Subcutaneous adipose tissue (tissue), 4 donors: ENCODE results near the gene TMEM218. TPM values are rescaled to one million over a fixed set of nuclear protein-coding genes. Genes with fewer than 3 reads are reported as not detected.

ENCODE experiments used
- total RNA-seq, 4 donors: library from RNA; depleted of rRNA; stranded (reverse); fragments of >200 nt; gene quantifications; one replicate each; pipeline ENCODE4 v1.1.0, GENCODE V29; 2016
- TF ChIP-seq, protein P1 (sequence below): fragments of 450-650 bp; IDR thresholded peaks from one replicate; pipeline ENCODE4 v1.5.1; 2016; ENCODE audit warnings: low read depth, mild to moderate bottlenecking, control low read depth, antibody characterized with exemption, moderate library complexity

The TMEM218 gene
- total RNA-seq, 4 donors from 2014 or later, result 15.6 to 34.1 (median 30.8) TPM

DNA sequence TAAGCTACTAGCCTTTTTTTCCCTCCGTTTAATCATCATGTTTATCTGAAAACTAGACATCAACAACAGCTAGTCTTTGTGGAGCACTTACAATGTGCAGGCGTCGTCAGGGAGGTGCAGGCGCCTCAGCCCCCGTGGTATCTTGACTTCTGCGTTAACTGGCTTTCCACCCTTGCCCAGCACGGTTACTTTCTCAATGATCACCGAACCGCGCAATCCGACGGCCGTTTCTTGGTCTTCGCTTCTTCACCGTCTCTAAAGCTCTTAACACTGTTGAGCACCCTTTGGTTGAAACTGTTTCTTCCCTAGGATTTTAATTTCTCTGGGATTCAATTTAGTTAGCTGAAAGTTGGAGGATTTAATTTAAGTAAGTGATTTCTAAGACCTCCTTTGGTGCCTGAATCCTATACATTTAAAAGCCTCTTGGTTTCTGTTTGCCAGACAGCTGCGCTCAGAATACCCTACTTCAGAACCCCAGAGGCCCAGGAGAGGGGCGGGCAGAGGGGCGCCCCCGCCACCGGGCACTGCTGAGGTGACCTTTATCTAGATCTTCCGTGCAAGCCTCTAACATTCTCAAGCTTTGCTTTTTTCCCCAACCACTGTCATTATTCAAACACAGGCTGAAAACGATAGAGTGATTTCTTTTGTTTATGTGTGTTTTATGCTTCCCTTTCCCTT, 18.0 kb upstream of the TMEM218 start:
- TF ChIP-seq, protein P1, sequence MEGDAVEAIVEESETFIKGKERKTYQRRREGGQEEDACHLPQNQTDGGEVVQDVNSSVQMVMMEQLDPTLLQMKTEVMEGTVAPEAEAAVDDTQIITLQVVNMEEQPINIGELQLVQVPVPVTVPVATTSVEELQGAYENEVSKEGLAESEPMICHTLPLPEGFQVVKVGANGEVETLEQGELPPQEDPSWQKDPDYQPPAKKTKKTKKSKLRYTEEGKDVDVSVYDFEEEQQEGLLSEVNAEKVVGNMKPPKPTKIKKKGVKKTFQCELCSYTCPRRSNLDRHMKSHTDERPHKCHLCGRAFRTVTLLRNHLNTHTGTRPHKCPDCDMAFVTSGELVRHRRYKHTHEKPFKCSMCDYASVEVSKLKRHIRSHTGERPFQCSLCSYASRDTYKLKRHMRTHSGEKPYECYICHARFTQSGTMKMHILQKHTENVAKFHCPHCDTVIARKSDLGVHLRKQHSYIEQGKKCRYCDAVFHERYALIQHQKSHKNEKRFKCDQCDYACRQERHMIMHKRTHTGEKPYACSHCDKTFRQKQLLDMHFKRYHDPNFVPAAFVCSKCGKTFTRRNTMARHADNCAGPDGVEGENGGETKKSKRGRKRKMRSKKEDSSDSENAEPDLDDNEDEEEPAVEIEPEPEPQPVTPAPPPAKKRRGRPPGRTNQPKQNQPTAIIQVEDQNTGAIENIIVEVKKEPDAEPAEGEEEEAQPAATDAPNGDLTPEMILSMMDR, result no peak

DNA sequence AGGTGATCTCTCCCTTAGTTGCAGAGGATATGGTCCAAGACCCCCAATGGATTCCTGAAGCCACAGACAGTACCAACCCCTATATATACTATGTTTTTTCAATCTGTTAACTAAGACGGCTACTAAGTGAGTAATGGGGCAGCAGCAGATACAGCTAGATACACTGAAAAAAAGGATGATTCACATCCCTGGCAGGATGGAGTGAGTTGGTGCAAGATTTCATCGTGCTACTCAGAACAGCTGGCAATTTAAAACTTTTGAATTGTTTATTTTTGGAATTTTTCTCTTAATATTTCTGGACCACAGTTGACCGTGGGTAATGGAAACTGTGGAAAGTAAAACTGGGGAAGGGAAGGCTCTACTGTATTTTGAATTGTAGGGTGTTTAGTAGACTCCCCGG, 17.0 kb upstream of the TMEM218 start:
- TF ChIP-seq, protein P1, result no peak

DNA sequence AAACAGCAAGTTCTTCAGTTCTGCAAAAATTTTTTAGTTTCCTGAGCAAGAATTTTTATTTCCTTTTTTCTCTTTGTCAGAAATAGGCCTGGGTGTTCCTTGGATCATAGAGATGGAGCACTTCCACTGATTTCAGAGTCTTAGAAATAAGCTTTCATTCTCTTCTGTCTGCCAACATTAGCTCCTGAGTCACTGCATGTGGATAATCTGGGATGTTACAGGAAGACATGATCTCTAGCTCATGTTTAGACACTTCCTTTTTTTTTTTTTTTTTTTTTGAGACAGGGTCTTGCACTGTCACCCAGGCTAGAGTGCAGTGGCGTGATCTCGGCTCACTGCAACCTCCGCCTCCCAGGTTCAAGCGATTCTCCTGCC, 13.2 kb upstream of the TMEM218 start:
- TF ChIP-seq, protein P1, result no peak

DNA sequence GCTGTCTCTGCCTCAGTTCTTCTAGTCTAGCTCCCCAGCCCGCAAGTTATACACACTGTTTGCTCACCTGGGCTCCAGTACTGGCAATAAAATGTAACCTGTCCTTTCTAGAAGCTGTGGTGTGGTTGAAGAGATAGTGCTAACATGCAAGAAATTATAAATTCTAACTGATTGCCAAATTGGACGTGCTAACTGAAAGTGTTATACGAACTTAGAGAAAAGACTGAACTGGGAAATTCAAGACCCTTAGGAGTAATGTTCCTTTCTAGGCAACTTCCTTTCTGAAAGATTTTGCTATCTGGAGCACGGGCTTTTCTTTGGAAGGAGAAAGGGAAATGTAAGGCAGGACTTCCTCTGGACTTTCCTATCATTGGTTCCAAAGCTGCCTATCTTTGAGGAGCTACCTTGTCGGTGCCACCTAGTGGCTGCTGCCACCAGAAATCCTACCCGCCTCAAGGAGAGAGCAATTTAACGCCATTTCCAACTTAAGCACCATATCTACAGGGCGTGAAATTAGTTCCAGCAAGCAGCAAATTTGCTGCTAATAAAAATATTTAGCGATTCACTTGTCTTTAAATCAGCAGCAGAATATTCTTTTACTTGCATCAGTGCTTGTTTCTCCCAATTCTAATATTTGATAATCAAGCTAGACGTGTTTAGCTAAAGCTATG, 12.7 kb upstream of the TMEM218 start:
- TF ChIP-seq, protein P1, result no peak

DNA sequence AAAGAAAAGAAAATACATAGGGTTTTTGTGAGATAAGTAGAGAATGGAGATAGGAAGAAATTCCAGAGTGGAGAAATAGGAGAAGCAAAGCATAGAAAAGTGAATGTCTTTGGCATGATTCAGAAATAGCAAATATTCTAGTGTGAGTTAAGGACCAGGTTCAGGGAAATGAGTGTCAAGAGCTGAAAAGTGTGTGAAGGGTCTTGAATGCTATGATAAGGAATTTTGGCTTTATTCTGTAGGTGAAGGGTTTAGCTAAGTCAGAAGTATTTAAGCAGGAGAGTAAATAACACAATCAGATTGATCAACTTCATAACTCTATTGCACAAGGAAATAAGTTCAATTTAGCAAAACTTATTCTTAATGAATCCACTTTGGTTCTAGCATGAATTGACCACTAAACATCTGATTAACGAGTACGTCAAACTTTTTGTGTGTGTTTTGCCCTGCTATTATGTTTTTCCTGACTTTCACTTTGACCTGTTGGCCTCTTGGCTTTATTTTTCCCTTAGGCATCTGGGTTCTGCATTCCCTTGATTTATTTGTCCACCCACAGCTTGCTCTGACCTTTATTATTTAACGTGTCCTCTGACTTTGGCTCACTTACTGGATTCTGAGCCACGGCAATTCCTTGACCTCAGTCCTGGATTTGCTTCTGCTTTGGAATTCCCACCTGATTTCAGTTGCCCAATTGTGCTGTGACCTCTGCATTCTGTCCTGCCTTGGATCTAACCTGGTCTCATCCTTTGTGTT, 11.9 kb upstream of the TMEM218 start:
- TF ChIP-seq, protein P1, result no peak

DNA sequence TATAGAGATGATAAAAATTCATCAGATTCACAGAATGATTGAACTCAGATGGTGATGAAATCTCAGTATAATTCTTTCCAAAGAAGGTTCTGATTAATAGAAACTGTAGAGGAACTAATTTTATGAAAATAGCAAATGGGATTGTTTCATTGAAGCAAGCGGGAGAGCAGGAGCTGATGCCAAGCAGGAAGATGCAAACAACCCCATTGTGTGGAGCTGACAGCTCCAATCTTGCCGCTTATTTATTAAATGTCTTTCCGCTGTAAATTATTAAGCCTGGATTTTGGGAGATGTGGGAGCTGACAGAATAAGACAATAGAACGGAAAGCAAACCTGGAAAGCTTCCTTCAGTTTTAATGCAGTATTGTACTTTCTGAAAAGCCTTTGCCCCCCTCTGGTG, 6.0 kb upstream of the TMEM218 start:
- TF ChIP-seq, protein P1, result no peak

DNA sequence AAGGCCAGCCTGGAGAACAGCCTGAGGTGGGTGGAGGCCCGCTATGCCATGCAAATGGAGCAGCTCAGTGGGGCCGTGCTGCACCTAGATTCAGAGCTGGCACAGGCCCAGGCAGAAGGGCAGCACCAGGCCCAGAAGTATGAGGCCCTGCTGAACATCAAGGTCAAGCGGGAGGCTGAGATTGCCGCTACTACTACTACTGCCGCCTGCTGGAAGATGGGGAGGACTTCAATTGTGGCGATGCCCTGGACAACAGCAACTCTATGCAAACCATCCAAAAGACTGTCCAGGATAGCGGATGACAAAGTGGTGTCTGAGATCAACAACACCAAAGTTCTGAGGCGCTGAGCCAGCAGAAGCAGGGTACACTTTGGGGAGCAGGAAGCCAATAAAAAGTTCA, 3.1 kb upstream of the TMEM218 start:
- TF ChIP-seq, protein P1, result no peak
